SH-SY5Y (cell line): ENCODE data around the gene FOXP1.

ENCODE experiments used
- GATA2 ChIP-seq: IDR thresholded peaks from 2 replicates; pipeline ENCODE4 v1.6.1; 2011; ENCODE audit warnings: mild to moderate bottlenecking, low read depth, low read length
- GATA3 ChIP-seq: IDR thresholded peaks from 2 replicates; pipeline ENCODE4 v1.6.1; 2011; ENCODE audit warnings: low read depth, mild to moderate bottlenecking, low read length, moderate library complexity

GRCh38 chr3:71269906-71270305 is 313.6 kb downstream of the FOXP1 start:
- TF ChIP-seq GATA2 (no peak), GATA3 (no peak)
